RWPE1 (cell line): ENCODE results near the gene GRN.
"Not testable (repeated sequence)": the region's sequence is repeated elsewhere in the genome, so short reads cannot be mapped to it uniquely, and the experiment has no call there.

Source experiments
- CTCF ChIA-PET: fragments of 350-600 bp; sonication (Branson Sonifier 250); formaldehyde crosslinking; extraction: SDS; loops from one replicate; lab custom pipeline; 2021; lab: Yijun Ruan, JAX
- POLR2A ChIA-PET: fragments of 400-600 bp; formaldehyde crosslinking; extraction: SDS; loops from one replicate; lab custom pipeline; 2020; ENCODE audit warnings: antibody characterized with exemption; ENCODE audit not compliant: low non-redundant PET; lab: Yijun Ruan, JAX
- DNase-seq: peaks from one replicate; pipeline ENCODE4 v3.0.0; 2012; ENCODE audit warnings: low spot score
- H3K27ac ChIP-seq: fragments of 450-650 bp; 2 replicates; pipeline ENCODE4 v1.5.1; 2017
- CTCF ChIP-seq: fragments of 450-650 bp; conservative IDR thresholded peaks from 2 replicates; pipeline ENCODE4 v1.5.1; 2017; ENCODE audit warnings: low read depth, mild to moderate bottlenecking

GRN gene

GRCh38 chr17:44385287-44386181 lies 40.4 kb downstream of the GRN start:
- peak; percentile 82 for DNase-seq
- H3K27ac ChIP-seq, result peak overlapping the region; percentile 51
- ChIA-PET CTCF (interaction anchor here (0.6 to 1.0 kb wide), 4 partner anchors 13 to 507 kb away, joined by 3 to 5 read pairs (median 4); partner anchors contain the start of gene FAM171A2), POLR2A (no interaction called here)
- TF ChIP-seq CTCF, result 0 out of 2 replicates have a peak, but pooled peaks have one; percentile 16

DNA sequence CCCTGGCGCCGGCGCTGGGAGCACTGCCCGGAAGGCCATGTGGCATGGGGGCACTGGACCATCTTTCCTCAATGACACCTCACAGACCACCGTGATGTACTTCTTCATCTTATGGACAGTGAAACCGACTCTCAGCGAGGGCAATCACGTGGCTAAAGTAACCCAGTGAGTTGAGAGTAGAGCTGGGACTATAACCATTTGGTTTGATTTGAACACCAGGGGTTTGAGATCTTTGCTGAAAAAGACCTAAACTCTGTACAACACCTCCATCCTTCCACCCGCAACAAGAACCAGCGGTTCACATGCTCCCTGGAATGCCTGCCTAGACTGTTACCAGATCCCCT lies 41.1 kb downstream of the GRN start:
- no peak for DNase-seq
- no peak overlapping the region for H3K27ac ChIP-seq
- ChIA-PET POLR2A (no interaction called here), CTCF (interaction anchor here (0.6 kb wide), 1 partner anchor 507 kb away, joined by 5 read pairs; no protein-coding TSS in a partner anchor)
- TF ChIP-seq CTCF, result no peak

DNA sequence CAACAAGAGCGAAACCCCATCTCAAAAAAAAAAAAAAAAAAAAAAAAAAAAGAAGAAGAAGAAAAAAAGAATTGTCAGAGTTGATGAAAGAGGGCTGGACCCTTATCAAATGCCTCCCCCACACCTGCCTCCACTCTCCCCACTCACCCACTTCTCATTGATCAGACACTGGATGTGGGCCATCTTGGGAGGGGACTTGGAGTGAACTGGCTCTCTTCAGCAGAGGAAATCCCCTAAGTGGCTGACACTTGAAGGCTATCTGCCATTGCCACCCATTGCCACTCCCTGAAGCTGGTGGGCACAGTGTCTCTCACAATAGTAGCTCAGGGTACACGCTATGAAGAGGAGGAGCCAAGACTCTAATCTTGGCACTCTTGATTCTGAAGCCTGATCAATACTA lies 42.7 kb downstream of the GRN start:
- no peak for DNase-seq
- no peak overlapping the region for H3K27ac ChIP-seq
- CTCF ChIA-PET, result no interaction called here
- POLR2A ChIA-PET, result no interaction called here
- TF ChIP-seq CTCF, result no peak

DNA sequence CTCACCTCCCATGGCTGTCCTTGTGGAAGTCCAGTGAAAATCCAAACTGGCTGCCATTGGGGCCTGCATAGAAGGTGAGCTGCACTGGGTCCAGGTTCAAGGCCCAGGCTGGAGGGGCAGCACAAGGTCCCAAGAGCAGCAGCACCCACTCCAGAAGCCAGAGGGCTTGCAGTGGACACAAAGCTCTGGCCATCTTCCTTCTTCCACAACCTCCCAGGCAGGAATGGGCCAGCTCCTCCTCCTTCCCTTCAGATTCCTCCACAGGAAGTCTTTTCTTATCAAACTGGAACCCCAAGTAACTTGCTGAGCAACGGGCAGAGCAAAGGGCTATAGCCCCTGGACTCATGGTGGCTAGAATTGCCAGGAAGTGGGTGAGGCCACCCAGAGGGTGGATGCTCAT lies 44.2 kb downstream of the GRN start, which contains the start of gene ITGA2B:
Gene ITGA2B, minus strand, starts transcription at position 369 of the 400 bp plus-strand sequence. Its CDS starts 176 bp downstream, at position 193.
- POLR2A ChIA-PET, result no interaction called here
- H3K27ac ChIP-seq, result no peak within 1 kb of the TSS
- TF ChIP-seq CTCF, result no peak
- DNase-seq, result no peak
- CTCF ChIA-PET, result no interaction called here

DNA sequence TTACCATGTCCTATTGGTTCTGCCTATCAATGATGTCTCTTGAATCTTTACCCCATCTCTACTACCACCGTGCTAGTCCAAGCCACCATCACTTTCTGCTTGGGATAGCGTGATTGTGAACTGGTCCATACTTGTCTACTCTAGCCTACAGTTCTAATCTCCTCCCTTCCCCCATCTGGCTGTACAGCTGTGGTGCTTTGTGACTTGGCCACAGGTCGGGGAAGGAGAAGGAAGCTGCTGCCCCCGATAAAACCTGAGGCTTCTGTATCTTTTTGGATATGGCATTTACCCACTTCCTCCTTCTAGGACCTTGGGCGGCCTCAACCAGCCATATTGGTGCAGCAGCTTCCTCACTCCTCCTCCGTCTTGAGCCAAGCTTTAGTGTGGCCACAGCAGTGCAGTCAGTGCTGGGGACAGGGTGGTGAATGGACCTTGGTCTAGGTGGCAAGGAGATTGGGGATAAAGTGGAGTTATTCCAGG lies 44.7 kb downstream of the GRN start:
- H3K27ac ChIP-seq, result no peak overlapping the region
- no peak for TF ChIP-seq CTCF
- CTCF ChIA-PET, result interaction anchor here (1.1 kb wide), 1 partner anchor 26 kb away, joined by 3 read pairs; the partner anchor contains the start of gene FAM171A2
- POLR2A ChIA-PET, result interaction anchor here (0.6 kb wide), 1 partner anchor 14 kb away, joined by 3 read pairs; no protein-coding TSS in a partner anchor
- no peak for DNase-seq

- ChIA-PET CTCF (interaction anchor here (1.1 kb wide), 1 partner anchor 27 kb away, joined by 3 read pairs; the partner anchor contains the start of gene FAM171A2), POLR2A (interaction anchor here (0.6 kb wide), 1 partner anchor 14 kb away, joined by 3 read pairs; no protein-coding TSS in a partner anchor)
- no peak for TF ChIP-seq CTCF
- no peak overlapping the region for H3K27ac ChIP-seq
- no peak for DNase-seq
These were observed 45.3 kb downstream of the GRN start for GRCh38 chr17:44390250-44390870.

- POLR2A ChIA-PET, result interaction anchor here (0.7 kb wide), 1 partner anchor 314 kb away, joined by 3 read pairs; the partner anchor contains the start of gene DBF4B
These were observed 49.0 kb downstream of the GRN start for GRCh38 chr17:44394112-44394511.

More at GRCh38 chr17:44394112-44394511, 49.0 kb downstream of the GRN start:
- CTCF ChIA-PET, result interaction anchor here (0.7 kb wide), 2 partner anchors 143 to 1966 kb away, joined by 3 to 4 read pairs; no protein-coding TSS in a partner anchor
- DNase-seq, H3K27ac ChIP-seq: not testable (repeated sequence)
